Lower leg skin (tissue), 4 donors: ENCODE results near the gene BRICD5. TPM values are rescaled to one million over a fixed set of nuclear protein-coding genes. Genes with fewer than 3 reads are reported as not detected.

Source experiments
- DNase-seq, 2 donors: peaks; one replicate each; pipeline ENCODE4 v3.0.0-alpha.2; 2019; ENCODE audit warnings: low spot score in 2 of 2
- H3K4me3 ChIP-seq: fragments of 200-600 bp; sonication (generic); 2 replicates; pipeline ENCODE4 v1.5.1; 2017; ENCODE audit warnings: mild to moderate bottlenecking, low read depth; ENCODE audit not compliant: poor library complexity, severe bottlenecking
- CTCF ChIP-seq, 3 donors: fragments of 450-650 bp; IDR thresholded peaks; one replicate each; pipeline ENCODE4 v1.5.1; 2016; ENCODE audit warnings: antibody characterized with exemption in 3 of 3, mild to moderate bottlenecking in 3 of 3, moderate library complexity in 2 of 3
- POLR2A ChIP-seq, 2 donors: fragments of 450-650 bp; IDR thresholded peaks; one replicate each; pipeline ENCODE4 v1.6.1; 2016 to 2017; ENCODE audit warnings: antibody characterized with exemption in 2 of 2, mild to moderate bottlenecking in 1 of 2, moderate library complexity in 1 of 2
- WGBS, 2 donors: methylation state at CpG; one replicate each; pipeline ENCODE4 v1.1.5; 2018; 5-methylcytosine and 5-hydroxymethylcytosine counted together
- intact Hi-C: fragments of 100-400 bp; cut with DNase I; formaldehyde crosslinking; loops from one replicate; pipeline ENCODE4 v1.15.0; 2023; ENCODE audit warnings: low total_unique reads
- total RNA-seq, 4 donors: library from RNA; depleted of rRNA; stranded (reverse); fragments of >200 nt; gene quantifications; one replicate each; pipeline ENCODE4 v1.1.0, GENCODE V29; 2016

The BRICD5 gene
- total RNA-seq, 4 donors from 2014 or later = 2.3 to 6.2 (median 2.5) TPM

- intact Hi-C loops = loop anchor here (10.0 kb wide), 1 partner anchor 267 kb away; no protein-coding TSS in a partner anchor
- no peak for DNase-seq
- 46 to 55% methylated on average over 5 to 11 of the region's 18 CpGs for WGBS, 2 donors
- no peak overlapping the region for H3K4me3 ChIP-seq
- TF ChIP-seq CTCF (IDR thresholded peaks at IDR 0.05) = no peak
- TF ChIP-seq POLR2A (IDR thresholded peaks at IDR 0.05) = no peak
These were observed 27.6 kb upstream of the BRICD5 start for GRCh38 chr16:2238150-2238837.

GRCh38 chr16:2237493-2238149 lies 27.0 kb upstream of the BRICD5 start:
- H3K4me3 ChIP-seq = no peak overlapping the region
- no peak for DNase-seq
- intact Hi-C loops = loop anchor here (10.0 kb wide), 1 partner anchor 267 kb away; no protein-coding TSS in a partner anchor
- no peak for TF ChIP-seq CTCF (IDR thresholded peaks at IDR 0.05)
- no peak for TF ChIP-seq POLR2A (IDR thresholded peaks at IDR 0.05)
- WGBS, 2 donors = 11 to 30% methylated on average over 19 to 33 of the region's 65 CpGs

- no peak for DNase-seq
- intact Hi-C loops = loop anchor here (10.0 kb wide), 1 partner anchor 268 kb away; no protein-coding TSS in a partner anchor
- no peak for TF ChIP-seq CTCF (IDR thresholded peaks at IDR 0.05)
- TF ChIP-seq POLR2A (IDR thresholded peaks at IDR 0.05) = no peak
- WGBS, 2 donors = 0% methylated on average over 1 to 6 of the region's 40 CpGs
- no peak overlapping the region for H3K4me3 ChIP-seq
These were observed 26.4 kb upstream of the BRICD5 start for GRCh38 chr16:2237102-2237482.

GRCh38 chr16:2236337-2237101 lies 25.9 kb upstream of the BRICD5 start, which contains the start of gene DNASE1L2:
Gene DNASE1L2 (plus strand): TSS chr16:2236444. CDS start chr16:2236817, 373 bp downstream.
- intact Hi-C loops = loop anchor here (10.0 kb wide), 1 partner anchor 268 kb away; no protein-coding TSS in a partner anchor
- H3K4me3 ChIP-seq = no peak within 1 kb of the TSS
- no peak for TF ChIP-seq POLR2A (IDR thresholded peaks at IDR 0.05)
- no peak for TF ChIP-seq CTCF (IDR thresholded peaks at IDR 0.05)
- no peak for DNase-seq
- WGBS, 2 donors = 0 to 1% methylated on average over 15 to 31 of the region's 64 CpGs

- no peak overlapping the region for H3K4me3 ChIP-seq
- intact Hi-C loops = loop anchor here (10.0 kb wide), 1 partner anchor 269 kb away; no protein-coding TSS in a partner anchor
- WGBS, 2 donors = 41 to 46% methylated on average over 9 to 19 of the region's 19 CpGs
- no peak for DNase-seq
- TF ChIP-seq POLR2A (IDR thresholded peaks at IDR 0.05) = no peak
- no peak for TF ChIP-seq CTCF (IDR thresholded peaks at IDR 0.05)
These were observed 25.2 kb upstream of the BRICD5 start for GRCh38 chr16:2235695-2236336.
